NCI-H446 (cell line): ENCODE measurements around the gene KSR1.
"Not testable (repeated sequence)": the region's sequence is repeated elsewhere in the genome, so short reads cannot be mapped to it uniquely, and the experiment has no call there.

Experiments used
- DNase-seq, 2 experiments: peaks; one replicate each; lab custom pipeline; 2025; lab: John Stamatoyannopoulos, UW

KSR1 gene

GRCh38 chr17:27609611-27610303 is 153.5 kb downstream of the KSR1 start:
- peak in 1 of 2 experiments; percentile 11 for DNase-seq

GRCh38 chr17:27610304-27610677 is 154.0 kb downstream of the KSR1 start:
- no peak for DNase-seq

GRCh38 chr17:27612160-27612770 is 156.0 kb downstream of the KSR1 start:
- no peak for DNase-seq

- DNase-seq, result no peak
Measured at GRCh38 chr17:27613433-27613832, 157.2 kb downstream of the KSR1 start.

GRCh38 chr17:27615121-27615520 is 158.9 kb downstream of the KSR1 start:
- DNase-seq, result no peak

GRCh38 chr17:27616414-27616813 is 160.2 kb downstream of the KSR1 start:
- DNase-seq, result no peak

- DNase-seq, result no peak
Measured at GRCh38 chr17:27618417-27618816, 162.2 kb downstream of the KSR1 start.

GRCh38 chr17:27620721-27621120 is 164.5 kb downstream of the KSR1 start:
- DNase-seq, result no peak

GRCh38 chr17:27621536-27621935 is 165.3 kb downstream of the KSR1 start:
- DNase-seq, result no peak

- no peak for DNase-seq
Measured at GRCh38 chr17:27621942-27622559, 165.8 kb downstream of the KSR1 start.

GRCh38 chr17:27622986-27623385 is 166.7 kb downstream of the KSR1 start:
- DNase-seq, result no peak

- DNase-seq, result no peak
Measured at GRCh38 chr17:27623614-27624013, 167.4 kb downstream of the KSR1 start.

GRCh38 chr17:27624539-27624938 is 168.3 kb downstream of the KSR1 start:
- no peak for DNase-seq

- DNase-seq, result no peak
Measured at GRCh38 chr17:27625856-27626255, 169.6 kb downstream of the KSR1 start.

GRCh38 chr17:27627514-27627913 is 171.3 kb downstream of the KSR1 start:
- no peak for DNase-seq

GRCh38 chr17:27628376-27628775 is 172.1 kb downstream of the KSR1 start:
- DNase-seq, result no peak

- not testable (repeated sequence) for DNase-seq
Measured at GRCh38 chr17:27629260-27629659, 173.0 kb downstream of the KSR1 start.

GRCh38 chr17:27630607-27631410 is 174.6 kb downstream of the KSR1 start, which contains the start of gene LGALS9:
Gene LGALS9, plus strand, starts transcription at chr17:27631188. Its CDS starts 78 bp downstream, at chr17:27631266.
- no peak for DNase-seq

GRCh38 chr17:27631411-27631760 is 175.1 kb downstream of the KSR1 start:
- DNase-seq, result no peak

- no peak for DNase-seq
Measured at GRCh38 chr17:27631897-27632725, 175.9 kb downstream of the KSR1 start.

GRCh38 chr17:27632766-27633165 is 176.5 kb downstream of the KSR1 start:
- not testable (repeated sequence) for DNase-seq
